SK-N-MC (cell line): ENCODE measurements around the gene SYT2.

Experiments used
- EZH2 ChIP-seq: fragments of 200-600 bp; sonication (generic); IDR thresholded peaks from one replicate; pipeline ENCODE4 v1.6.1; 2017; ENCODE audit warnings: antibody characterized with exemption
- FOXP2 ChIP-seq: optimal IDR thresholded peaks from 2 replicates; pipeline ENCODE3; 2011; ENCODE audit warnings: mild to moderate bottlenecking, moderate library complexity; ENCODE audit not compliant: insufficient read depth; ENCODE audit errors: extremely low read length, control extremely low read depth

GRCh38 chr1:202576816-202577215, 133.4 kb downstream of the SYT2 start:
- no peak for TF ChIP-seq FOXP2
- no peak for TF ChIP-seq EZH2
